Measurements from ENCODE around the gene OR6S1. TPM values are rescaled to one million over a fixed set of nuclear protein-coding genes. Genes with fewer than 3 reads are reported as not detected.

Gene OR6S1
- total and polyA plus RNA-seq, 8 donors = not detected

- peaks cover 0 to under 1% of the 10 kb centered on the region in 2 donors for H3K27me3 ChIP-seq
- H3K4me1 ChIP-seq = peaks cover 10 to 44% of the 10 kb centered on the region in 2 donors
- H3K4me3 ChIP-seq = peak overlapping the region in 1 of 2 donors; percentile 77
- intact Hi-C loops (cut with DNase I) = loop anchor here in 1 of 2 donors (5.0 kb wide), 1 partner anchor 68 kb away; no protein-coding TSS in a partner anchor
- no peak for TF ChIP-seq CTCF (IDR thresholded peaks at IDR 0.05)
- DNase-seq = no peak
- no peak for ATAC-seq
- H3K36me3 ChIP-seq = no peaks in the 10 kb centered on the region
- H3K27ac ChIP-seq = peak overlapping the region in 1 of 2 donors; percentile 99
- H3K9me3 ChIP-seq = no peaks in the 10 kb centered on the region
These were observed 38.9 kb upstream of the OR6S1 start for GRCh38 chr14:20680363-20680762.

GRCh38 chr14:20679907-20680306 is 38.4 kb upstream of the OR6S1 start:
- ATAC-seq (no peak), DNase-seq (peak in 1 of 4 donors; percentile 45)
- Histone ChIP-seq H3K27ac (no peak overlapping the region), H3K9me3 (no peaks in the 10 kb centered on the region), H3K4me1 (peaks cover 10 to 40% of the 10 kb centered on the region in 2 donors), H3K27me3 (peaks cover 0 to 5% of the 10 kb centered on the region in 2 donors), H3K36me3 (no peaks in the 10 kb centered on the region), H3K4me3 (no peak overlapping the region)
- no peak for TF ChIP-seq CTCF (IDR thresholded peaks at IDR 0.05)
- intact Hi-C loops (cut with DNase I) = loop anchor here in 1 of 2 donors (5.0 kb wide), 1 partner anchor 68 kb away; no protein-coding TSS in a partner anchor

- no peak for DNase-seq
These were observed 34.6 kb upstream of the OR6S1 start for GRCh38 chr14:20676072-20676471.

GRCh38 chr14:20675669-20676068 is 34.2 kb upstream of the OR6S1 start:
- Histone ChIP-seq H3K36me3 (no peaks in the 10 kb centered on the region), H3K27me3 (peaks cover 0 to 26% of the 10 kb centered on the region in 2 donors), H3K9me3 (no peaks in the 10 kb centered on the region), H3K4me1 (peaks cover 5 to 10% of the 10 kb centered on the region in 2 donors), H3K4me3 (no peak overlapping the region), H3K27ac (no peak overlapping the region)
- no peak for ATAC-seq
- intact Hi-C loops (cut with DNase I) = no loop called here
- no peak for DNase-seq
- TF ChIP-seq CTCF (IDR thresholded peaks at IDR 0.05) = no peak

More at GRCh38 chr14:20676072-20676471, 34.6 kb upstream of the OR6S1 start:
- no peaks in the 10 kb centered on the region for H3K36me3 ChIP-seq
- H3K27ac ChIP-seq = no peak overlapping the region
- H3K27me3 ChIP-seq = peaks cover 0 to 26% of the 10 kb centered on the region in 2 donors
- H3K4me3 ChIP-seq = no peak overlapping the region
- no peaks in the 10 kb centered on the region for H3K9me3 ChIP-seq
- no peak for ATAC-seq
- H3K4me1 ChIP-seq = peaks cover 9 to 14% of the 10 kb centered on the region in 2 donors
- TF ChIP-seq CTCF (IDR thresholded peaks at IDR 0.05) = no peak
- intact Hi-C loops (cut with DNase I) = no loop called here

GRCh38 chr14:20671597-20672283 is 30.2 kb upstream of the OR6S1 start:
- H3K4me3 ChIP-seq = no peak overlapping the region
- ATAC-seq (no peak), DNase-seq (no peak)
- no peaks in the 10 kb centered on the region for H3K9me3 ChIP-seq
- H3K27ac ChIP-seq = no peak overlapping the region
- intact Hi-C loops (cut with DNase I) = no loop called here
- TF ChIP-seq CTCF (IDR thresholded peaks at IDR 0.05) = no peak
- no peaks in the 10 kb centered on the region for H3K36me3 ChIP-seq
- H3K4me1 ChIP-seq = no peaks in the 10 kb centered on the region
- H3K27me3 ChIP-seq = peaks cover 0 to 26% of the 10 kb centered on the region in 2 donors

Data from left lung (tissue), 10 donors.